Activated T-cell treated with anti-CD3 and anti-CD28 coated beads, Interleukin-2, amount 50 U/mL, for 72 hours (primary cell): ENCODE results near the gene RHBG. TPM values are rescaled to one million over a fixed set of nuclear protein-coding genes. Genes with fewer than 3 reads are reported as not detected.
"Not testable (repeated sequence)": the region's sequence is repeated elsewhere in the genome, so short reads cannot be mapped to it uniquely, and the experiment has no call there.

Source experiments
- ATAC-seq, 2 donors: fragments of 150-1000 bp; cut with Tn5 transposase; replicated peaks in 1 of 2; 2 replicates each; pipeline ENCODE4 v1.10.0; 2021; ENCODE audit warnings: moderate library complexity in 2 of 2, mild to moderate bottlenecking in 1 of 2
- DNase-seq, 2 donors: peaks; one replicate each; pipeline ENCODE4 v3.0.0; 2021 to 2022; ENCODE audit warnings: mixed read lengths in 1 of 2
- H3K27ac Mint-ChIP-seq: one replicate; pipeline ENCODE4 v1.8.0; 2022; ENCODE audit warnings: mild to moderate bottlenecking, moderate library complexity, mixed read lengths
- H3K27me3 Mint-ChIP-seq: one replicate; pipeline ENCODE4 v1.8.0; 2022; ENCODE audit warnings: low read depth, mixed read lengths
- H3K36me3 Mint-ChIP-seq, 2 donors: one replicate each; pipeline ENCODE4 v1.8.0; 2022; ENCODE audit warnings: mixed read lengths in 2 of 2, mild to moderate bottlenecking in 1 of 2; ENCODE audit not compliant: insufficient read depth in 2 of 2
- H3K4me1 Mint-ChIP-seq: one replicate; pipeline ENCODE4 v1.8.0; 2022; ENCODE audit warnings: low read depth, mixed read lengths
- H3K4me3 Mint-ChIP-seq, 2 donors: one replicate each; pipeline ENCODE4 v1.8.0; 2022; ENCODE audit warnings: mild to moderate bottlenecking in 2 of 2, mixed read lengths in 2 of 2, moderate library complexity in 2 of 2
- H3K9me3 Mint-ChIP-seq, 2 donors: one replicate each; pipeline ENCODE4 v1.8.0; 2022; ENCODE audit warnings: mixed read lengths in 2 of 2
- total RNA-seq, 2 donors: library from RNA; stranded (reverse); gene quantifications; one replicate each; pipeline ENCODE4 v1.2.3, GENCODE V29; 2022

The RHBG gene
- total RNA-seq, 2 donors from 2014 or later, result not detected

GRCh38 chr1:156346636-156347035, 22.4 kb upstream of the RHBG start:
- no peak overlapping the region for H3K4me3 Mint-ChIP-seq
- no peak overlapping the region for H3K27ac Mint-ChIP-seq
- no peaks in the 10 kb centered on the region for H3K36me3 Mint-ChIP-seq
- DNase-seq (no peak), ATAC-seq (no peak)
- H3K9me3 Mint-ChIP-seq, result no peaks in the 10 kb centered on the region
- no peaks in the 10 kb centered on the region for H3K4me1 Mint-ChIP-seq
- H3K27me3 Mint-ChIP-seq, result peaks cover 8% of the 10 kb centered on the region

- Mint-ChIP-seq H3K4me1 (no peaks in the 10 kb centered on the region), H3K9me3 (no peaks in the 10 kb centered on the region), H3K27me3 (peaks cover 8% of the 10 kb centered on the region)
Measured at GRCh38 chr1:156347331-156347730, 21.7 kb upstream of the RHBG start.

GRCh38 chr1:156352481-156352880, 16.5 kb upstream of the RHBG start:
- not testable (repeated sequence) for H3K27me3 Mint-ChIP-seq, H3K36me3 Mint-ChIP-seq, DNase-seq, H3K9me3 Mint-ChIP-seq, H3K27ac Mint-ChIP-seq, H3K4me3 Mint-ChIP-seq, ATAC-seq
- H3K4me1 Mint-ChIP-seq, result peaks cover 15% of the 10 kb centered on the region

More at GRCh38 chr1:156347331-156347730, 21.7 kb upstream of the RHBG start:
- Mint-ChIP-seq H3K27ac (no peak overlapping the region), H3K36me3 (no peaks in the 10 kb centered on the region), H3K4me3 (no peak overlapping the region)
- DNase-seq, result no peak
- no peak for ATAC-seq

GRCh38 chr1:156356262-156356874, 12.6 kb upstream of the RHBG start:
- Mint-ChIP-seq H3K27me3 (peaks cover 37% of the 10 kb centered on the region), H3K27ac (no peak overlapping the region), H3K9me3 (no peaks in the 10 kb centered on the region), H3K4me1 (peaks cover 15% of the 10 kb centered on the region), H3K4me3 (peak overlapping the region in 1 of 2 donors; percentile 5), H3K36me3 (no peaks in the 10 kb centered on the region)
- DNase-seq, result no peak
- peak; percentile 63 to 69 for ATAC-seq

GRCh38 chr1:156356875-156357534, 12.0 kb upstream of the RHBG start:
- Mint-ChIP-seq H3K36me3 (no peaks in the 10 kb centered on the region), H3K27ac (no peak overlapping the region), H3K9me3 (no peaks in the 10 kb centered on the region), H3K27me3 (peaks cover 37% of the 10 kb centered on the region), H3K4me3 (peak overlapping the region in 1 of 2 donors; percentile 5), H3K4me1 (peaks cover 15% of the 10 kb centered on the region)
- peak; percentile 72 to 73 for DNase-seq
- ATAC-seq, result peak; percentile 96

- no peaks in the 10 kb centered on the region for H3K9me3 Mint-ChIP-seq
- H3K4me1 Mint-ChIP-seq, result peaks cover 15% of the 10 kb centered on the region
- H3K27ac Mint-ChIP-seq, result no peak overlapping the region
- H3K27me3 Mint-ChIP-seq, result peaks cover 37% of the 10 kb centered on the region
- DNase-seq (no peak), ATAC-seq (no peak)
- H3K4me3 Mint-ChIP-seq, result no peak overlapping the region
- no peaks in the 10 kb centered on the region for H3K36me3 Mint-ChIP-seq
Measured at GRCh38 chr1:156357977-156358376, 11.0 kb upstream of the RHBG start.

GRCh38 chr1:156358641-156359040, 10.4 kb upstream of the RHBG start:
- Mint-ChIP-seq H3K27me3 (peaks cover 37% of the 10 kb centered on the region), H3K27ac (no peak overlapping the region), H3K9me3 (no peaks in the 10 kb centered on the region), H3K4me1 (peaks cover 15% of the 10 kb centered on the region), H3K4me3 (no peak overlapping the region), H3K36me3 (no peaks in the 10 kb centered on the region)
- ATAC-seq (no peak), DNase-seq (no peak)

- no peak overlapping the region for H3K27ac Mint-ChIP-seq
- H3K36me3 Mint-ChIP-seq, result no peaks in the 10 kb centered on the region
- H3K4me1 Mint-ChIP-seq, result peaks cover 15% of the 10 kb centered on the region
- H3K4me3 Mint-ChIP-seq, result no peak overlapping the region
- peaks cover 37% of the 10 kb centered on the region for H3K27me3 Mint-ChIP-seq
- DNase-seq (no peak), ATAC-seq (no peak)
- no peaks in the 10 kb centered on the region for H3K9me3 Mint-ChIP-seq
Measured at GRCh38 chr1:156359249-156359648, 9.8 kb upstream of the RHBG start.

- H3K36me3 Mint-ChIP-seq, result no peaks in the 10 kb centered on the region
- ATAC-seq, result no peak
- peaks cover 15% of the 10 kb centered on the region for H3K4me1 Mint-ChIP-seq
- no peak for DNase-seq
- peaks cover 44% of the 10 kb centered on the region for H3K27me3 Mint-ChIP-seq
- H3K9me3 Mint-ChIP-seq, result no peaks in the 10 kb centered on the region
- H3K27ac Mint-ChIP-seq, result no peak overlapping the region
- H3K4me3 Mint-ChIP-seq, result no peak overlapping the region
Measured at GRCh38 chr1:156359973-156360372, 9.0 kb upstream of the RHBG start.

GRCh38 chr1:156360534-156360933, 8.5 kb upstream of the RHBG start:
- no peak overlapping the region for H3K27ac Mint-ChIP-seq
- peaks cover 15% of the 10 kb centered on the region for H3K4me1 Mint-ChIP-seq
- DNase-seq (no peak), ATAC-seq (no peak)
- H3K27me3 Mint-ChIP-seq, result peaks cover 49% of the 10 kb centered on the region
- no peak overlapping the region for H3K4me3 Mint-ChIP-seq
- no peaks in the 10 kb centered on the region for H3K36me3 Mint-ChIP-seq
- no peaks in the 10 kb centered on the region for H3K9me3 Mint-ChIP-seq

- ATAC-seq (no peak), DNase-seq (no peak)
- H3K4me3 Mint-ChIP-seq, result no peak overlapping the region
- no peak overlapping the region for H3K27ac Mint-ChIP-seq
- no peaks in the 10 kb centered on the region for H3K4me1 Mint-ChIP-seq
- no peaks in the 10 kb centered on the region for H3K36me3 Mint-ChIP-seq
- peaks cover 42% of the 10 kb centered on the region for H3K27me3 Mint-ChIP-seq
- no peaks in the 10 kb centered on the region for H3K9me3 Mint-ChIP-seq
Measured at GRCh38 chr1:156365754-156366153, 3.3 kb upstream of the RHBG start.

- Mint-ChIP-seq H3K4me3 (no peak overlapping the region), H3K27me3 (peaks cover 41% of the 10 kb centered on the region), H3K4me1 (no peaks in the 10 kb centered on the region), H3K27ac (no peak overlapping the region), H3K36me3 (no peaks in the 10 kb centered on the region), H3K9me3 (no peaks in the 10 kb centered on the region)
- ATAC-seq, result no peak
- no peak for DNase-seq
Measured at GRCh38 chr1:156366378-156367166, 2.4 kb upstream of the RHBG start.

- ATAC-seq (no peak), DNase-seq (no peak)
- Mint-ChIP-seq H3K4me3 (no peak overlapping the region), H3K27me3 (peaks cover 47% of the 10 kb centered on the region), H3K4me1 (no peaks in the 10 kb centered on the region), H3K27ac (no peak overlapping the region), H3K36me3 (no peaks in the 10 kb centered on the region), H3K9me3 (no peaks in the 10 kb centered on the region)
Measured at GRCh38 chr1:156367383-156368156, 1.4 kb upstream of the RHBG start.
